MM.1S (cell line): ENCODE results near the gene HPX.

Source experiments
- DNase-seq: peaks from one replicate; pipeline ENCODE4 v3.0.0-alpha.2; 2015
- H2AFZ ChIP-seq: fragments of 300-600 bp; sonication (generic); 2 replicates; pipeline ENCODE4 v1.6.0; 2016; ENCODE audit warnings: antibody characterized with exemption, low read length
- H3F3A ChIP-seq: fragments of 300-600 bp; sonication (generic); 2 replicates; pipeline ENCODE4 v1.6.1; 2016; ENCODE audit warnings: mild to moderate bottlenecking, antibody characterized with exemption, low read length, moderate library complexity, mixed read lengths; ENCODE audit not compliant: insufficient read depth
- H3K27ac ChIP-seq: fragments of 300-600 bp; sonication (generic); 2 replicates; pipeline ENCODE4 v1.5.1; 2016; ENCODE audit warnings: mild to moderate bottlenecking, low read length
- H3K27me3 ChIP-seq: fragments of 300-600 bp; sonication (generic); replicated peaks from 2 replicates; pipeline ENCODE4 v1.6.0; 2016; ENCODE audit warnings: low read length; ENCODE audit not compliant: insufficient read depth
- H3K36me3 ChIP-seq: fragments of 300-600 bp; sonication (generic); replicated peaks from 2 replicates; pipeline ENCODE4 v1.6.1; 2016; ENCODE audit warnings: mild to moderate bottlenecking, low read length, mixed read lengths; ENCODE audit not compliant: insufficient read depth
- H3K4me1 ChIP-seq: fragments of 300-600 bp; sonication (generic); 2 replicates; pipeline ENCODE4 v1.6.1; 2016; ENCODE audit warnings: low read length, mixed read lengths
- H3K4me2 ChIP-seq: fragments of 300-600 bp; sonication (generic); 2 replicates; pipeline ENCODE4 v1.6.0; 2016; ENCODE audit warnings: low read depth, low read length
- H3K4me3 ChIP-seq: fragments of 300-600 bp; sonication (generic); 2 replicates; pipeline ENCODE4 v1.5.1; 2016; ENCODE audit warnings: low read length, mixed read lengths
- H3K79me2 ChIP-seq: fragments of 300-600 bp; sonication (generic); 2 replicates; pipeline ENCODE4 v1.6.1; 2016; ENCODE audit warnings: mixed run types, low read length, mixed read lengths
- H3K9ac ChIP-seq: fragments of 300-600 bp; sonication (generic); 2 replicates; pipeline ENCODE4 v1.6.1; 2016; ENCODE audit warnings: low read length, mixed read lengths
- H3K9me2 ChIP-seq: fragments of 300-600 bp; sonication (generic); replicated peaks from 2 replicates; pipeline ENCODE4 v1.6.1; 2016; ENCODE audit warnings: mild to moderate bottlenecking, low read length, mixed read lengths; ENCODE audit not compliant: insufficient read depth
- H3K9me3 ChIP-seq: fragments of 300-600 bp; sonication (generic); replicated peaks from 2 replicates; pipeline ENCODE4 v1.6.1; 2016; ENCODE audit warnings: mild to moderate bottlenecking, low read length, mixed read lengths; ENCODE audit not compliant: insufficient read depth
- H4K20me1 ChIP-seq: fragments of 300-600 bp; sonication (generic); 2 replicates; pipeline ENCODE4 v1.6.1; 2016; ENCODE audit warnings: mild to moderate bottlenecking, low read length, moderate library complexity, mixed read lengths; ENCODE audit not compliant: insufficient read depth
- EZH2 ChIP-seq: fragments of 300-600 bp; sonication (generic); optimal IDR thresholded peaks from 2 replicates; pipeline ENCODE3; 2017; ENCODE audit warnings: low read depth, mild to moderate bottlenecking, antibody characterized with exemption, low read length, mixed read lengths
- EZH2phosphoT487 ChIP-seq: fragments of 300-600 bp; sonication (generic); IDR thresholded peaks from 2 replicates; pipeline ENCODE4 v1.6.1; 2018; ENCODE audit warnings: antibody characterized with exemption, low read length
- TF ChIP-seq, protein P1 (sequence below): fragments of 300-600 bp; sonication (generic); IDR thresholded peaks from 2 replicates; pipeline ENCODE4 v1.5.1; 2016; ENCODE audit warnings: antibody characterized with exemption, low read length, mixed read lengths

Gene HPX

DNA sequence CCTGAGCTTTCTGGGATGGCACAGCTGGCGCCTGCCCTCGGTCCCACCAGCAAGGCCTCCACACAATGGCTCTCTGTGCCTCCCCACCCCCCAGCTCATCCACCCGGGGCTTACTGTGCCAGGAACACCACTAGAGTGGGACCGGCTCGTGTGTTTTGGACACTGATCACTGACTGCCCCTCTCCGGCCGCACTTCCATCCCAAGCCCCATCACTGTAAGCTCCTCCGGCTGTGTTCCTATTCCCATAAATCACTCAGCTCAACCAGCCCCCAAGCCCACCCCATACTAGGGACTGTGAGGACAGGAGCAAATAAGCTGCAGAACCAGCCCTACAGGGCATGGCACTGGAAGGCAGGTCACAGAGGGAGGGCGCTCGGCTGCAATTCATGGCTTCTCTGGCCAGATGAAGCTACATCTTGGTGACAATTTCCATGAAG lies 29.2 kb downstream of the HPX start:
- Histone ChIP-seq H4K20me1 (no peaks in the 10 kb centered on the region), H3K9me2 (no peaks in the 10 kb centered on the region), H3K36me3 (no peaks in the 10 kb centered on the region), H3F3A (no peaks in the 10 kb centered on the region), H3K27me3 (no peaks in the 10 kb centered on the region), H3K4me2 (no peak overlapping the region), H3K4me3 (no peak overlapping the region), H3K79me2 (no peaks in the 10 kb centered on the region), H2AFZ (no peak overlapping the region), H3K4me1 (0 out of 2 replicates have a peak, but pooled peaks cover 6% of the 10 kb centered on the region), H3K9me3 (no peaks in the 10 kb centered on the region), H3K9ac (no peak overlapping the region), H3K27ac (no peak overlapping the region)
- no peak for DNase-seq
- no peak for TF ChIP-seq EZH2phosphoT487

DNA sequence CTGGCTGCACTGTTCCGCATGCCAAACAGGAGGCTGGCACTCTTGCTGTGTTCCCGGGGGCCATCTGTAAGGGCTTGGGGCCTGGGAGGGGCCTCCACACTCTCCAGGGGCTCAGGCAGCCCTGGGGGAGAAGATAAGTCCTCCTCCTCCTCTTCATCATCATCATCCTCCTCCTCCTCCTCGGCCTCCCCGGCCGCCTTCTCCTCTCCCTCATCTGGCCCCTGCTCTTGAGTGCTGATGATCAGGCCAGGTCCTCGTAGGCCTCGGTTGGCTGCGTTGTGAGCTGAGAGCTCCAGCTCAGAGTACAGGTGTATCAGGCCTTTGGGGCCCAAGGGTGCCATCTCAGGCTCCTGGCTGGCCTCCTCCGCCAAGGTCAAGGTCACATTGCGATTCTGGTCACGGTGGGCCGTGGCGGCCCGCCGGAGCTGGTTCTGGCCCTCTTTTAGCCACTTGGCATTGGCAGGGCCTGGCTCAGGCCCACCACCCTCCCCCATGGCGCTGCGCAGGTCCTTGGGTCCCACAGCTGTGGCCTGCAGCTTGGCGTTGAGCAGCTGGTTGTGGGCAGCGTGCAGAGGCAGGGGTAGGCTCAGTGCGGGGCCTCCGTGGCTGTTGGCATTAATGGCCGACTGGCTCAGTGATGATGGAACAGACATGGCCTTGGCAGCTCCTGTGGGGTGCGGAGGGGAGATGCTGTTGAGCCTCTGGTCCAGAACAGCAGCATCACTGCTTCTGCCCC lies 29.9 kb downstream of the HPX start:
- Histone ChIP-seq H3K4me3 (no peak overlapping the region), H2AFZ (no peak overlapping the region), H3K9me3 (no peaks in the 10 kb centered on the region), H3K4me1 (0 out of 2 replicates have a peak, but pooled peaks cover 6% of the 10 kb centered on the region), H3K4me2 (no peak overlapping the region), H3K79me2 (no peaks in the 10 kb centered on the region), H3K27me3 (no peaks in the 10 kb centered on the region), H3K9ac (no peak overlapping the region), H3F3A (no peaks in the 10 kb centered on the region), H4K20me1 (no peaks in the 10 kb centered on the region), H3K36me3 (no peaks in the 10 kb centered on the region), H3K9me2 (no peaks in the 10 kb centered on the region), H3K27ac (no peak overlapping the region)
- DNase-seq, result no peak
- TF ChIP-seq EZH2phosphoT487 (no peak), EZH2 (no peak)
- TF ChIP-seq, protein P1, sequence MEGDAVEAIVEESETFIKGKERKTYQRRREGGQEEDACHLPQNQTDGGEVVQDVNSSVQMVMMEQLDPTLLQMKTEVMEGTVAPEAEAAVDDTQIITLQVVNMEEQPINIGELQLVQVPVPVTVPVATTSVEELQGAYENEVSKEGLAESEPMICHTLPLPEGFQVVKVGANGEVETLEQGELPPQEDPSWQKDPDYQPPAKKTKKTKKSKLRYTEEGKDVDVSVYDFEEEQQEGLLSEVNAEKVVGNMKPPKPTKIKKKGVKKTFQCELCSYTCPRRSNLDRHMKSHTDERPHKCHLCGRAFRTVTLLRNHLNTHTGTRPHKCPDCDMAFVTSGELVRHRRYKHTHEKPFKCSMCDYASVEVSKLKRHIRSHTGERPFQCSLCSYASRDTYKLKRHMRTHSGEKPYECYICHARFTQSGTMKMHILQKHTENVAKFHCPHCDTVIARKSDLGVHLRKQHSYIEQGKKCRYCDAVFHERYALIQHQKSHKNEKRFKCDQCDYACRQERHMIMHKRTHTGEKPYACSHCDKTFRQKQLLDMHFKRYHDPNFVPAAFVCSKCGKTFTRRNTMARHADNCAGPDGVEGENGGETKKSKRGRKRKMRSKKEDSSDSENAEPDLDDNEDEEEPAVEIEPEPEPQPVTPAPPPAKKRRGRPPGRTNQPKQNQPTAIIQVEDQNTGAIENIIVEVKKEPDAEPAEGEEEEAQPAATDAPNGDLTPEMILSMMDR, result no peak

DNA sequence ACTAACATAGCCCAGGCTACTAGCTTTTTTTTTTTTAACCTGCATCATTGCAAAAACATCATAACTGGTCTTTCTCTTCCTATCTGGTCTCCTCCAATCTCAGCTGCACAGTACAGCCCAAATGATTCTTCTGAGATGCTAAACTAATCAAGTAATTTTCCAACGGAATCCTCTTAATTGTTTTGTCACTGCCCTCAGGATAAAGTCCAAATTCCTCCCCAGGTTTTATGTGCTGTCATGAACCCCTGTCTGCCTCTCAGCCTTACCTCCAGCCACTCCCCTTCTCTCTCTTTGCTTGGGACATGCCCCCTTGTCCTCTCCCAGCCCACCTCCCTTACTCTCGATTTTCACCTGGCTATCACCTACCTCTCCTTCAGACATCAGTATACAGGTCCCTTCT lies 34.4 kb downstream of the HPX start:
- H3K4me2 ChIP-seq, result no peak overlapping the region
- no peaks in the 10 kb centered on the region for H3K27me3 ChIP-seq
- H3K79me2 ChIP-seq, result no peaks in the 10 kb centered on the region
- no peaks in the 10 kb centered on the region for H4K20me1 ChIP-seq
- no peaks in the 10 kb centered on the region for H3F3A ChIP-seq
- H3K4me3 ChIP-seq, result no peak overlapping the region
- H3K27ac ChIP-seq, result no peak overlapping the region
- H2AFZ ChIP-seq, result no peak overlapping the region
- no peaks in the 10 kb centered on the region for H3K9me2 ChIP-seq
- no peaks in the 10 kb centered on the region for H3K36me3 ChIP-seq
- H3K9me3 ChIP-seq, result no peaks in the 10 kb centered on the region
- no peak overlapping the region for H3K9ac ChIP-seq
- TF ChIP-seq EZH2 (no peak), EZH2phosphoT487 (no peak)
- TF ChIP-seq, protein P1, result no peak
- no peak for DNase-seq
- peaks cover 9% of the 10 kb centered on the region for H3K4me1 ChIP-seq

DNA sequence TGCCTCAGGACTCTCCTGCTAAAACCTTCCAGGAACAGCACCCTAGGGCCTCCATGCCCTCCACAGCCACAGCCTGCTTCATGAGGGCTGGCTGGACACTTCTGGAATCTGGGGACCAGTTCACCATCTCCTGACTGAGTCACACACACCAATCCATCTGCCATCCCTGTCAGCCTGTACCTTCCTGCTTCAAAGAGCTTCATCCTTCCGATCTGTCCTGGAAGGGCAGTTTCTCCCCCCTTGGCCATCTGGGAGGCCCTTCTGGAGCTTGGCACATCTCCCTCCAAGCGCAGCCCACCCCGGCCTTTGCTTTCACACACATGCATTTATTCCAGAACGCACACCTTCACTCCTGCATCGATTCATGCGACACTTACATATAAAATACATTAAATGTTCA lies 34.9 kb downstream of the HPX start:
- Histone ChIP-seq H3K79me2 (no peaks in the 10 kb centered on the region), H3K4me2 (no peak overlapping the region), H3K27ac (no peak overlapping the region), H3K4me3 (no peak overlapping the region), H3K36me3 (no peaks in the 10 kb centered on the region), H3K9me3 (no peaks in the 10 kb centered on the region), H3K9me2 (no peaks in the 10 kb centered on the region), H3K27me3 (no peaks in the 10 kb centered on the region), H4K20me1 (no peaks in the 10 kb centered on the region), H3K4me1 (peaks cover 9% of the 10 kb centered on the region), H3F3A (no peaks in the 10 kb centered on the region), H2AFZ (no peak overlapping the region), H3K9ac (no peak overlapping the region)
- DNase-seq, result no peak
- TF ChIP-seq EZH2, result no peak
- TF ChIP-seq, protein P1, result no peak
- TF ChIP-seq EZH2phosphoT487, result no peak
